G401 (cell line): ENCODE results near the gene GFY. TPM values are rescaled to one million over a fixed set of nuclear protein-coding genes. Genes with fewer than 3 reads are reported as not detected.
"Not testable (repeated sequence)": the region's sequence is repeated elsewhere in the genome, so short reads cannot be mapped to it uniquely, and the experiment has no call there.

Experiments
- DNase-seq: peaks from one replicate; pipeline ENCODE4 v3.0.0-alpha.2; 2015; ENCODE audit warnings: low spot score
- in situ Hi-C: cut with HindIII; loops from 2 replicates; pipeline ENCODE4 v1.10.0; 2016; ENCODE audit warnings: low sequenced_read_pairs, mixed read lengths
- total RNA-seq: library from RNA; depleted of rRNA; stranded (reverse); fragments of >200 nt; shearing (Covaris generic); gene quantifications from 2 replicates; pipeline ENCODE4 v1.2.3, GENCODE V29; 2014

Gene GFY
- total RNA-seq, 1 experiment from 2014 or later: 1.3 TPM

- DNase-seq, in situ Hi-C loops: not testable (repeated sequence)
Measured at GRCh38 chr19:49461130-49461529, 35.9 kb downstream of the GFY start.

- DNase-seq: no peak
- in situ Hi-C loops: no loop called here
Measured at GRCh38 chr19:49461656-49462055, 36.5 kb downstream of the GFY start.

DNA sequence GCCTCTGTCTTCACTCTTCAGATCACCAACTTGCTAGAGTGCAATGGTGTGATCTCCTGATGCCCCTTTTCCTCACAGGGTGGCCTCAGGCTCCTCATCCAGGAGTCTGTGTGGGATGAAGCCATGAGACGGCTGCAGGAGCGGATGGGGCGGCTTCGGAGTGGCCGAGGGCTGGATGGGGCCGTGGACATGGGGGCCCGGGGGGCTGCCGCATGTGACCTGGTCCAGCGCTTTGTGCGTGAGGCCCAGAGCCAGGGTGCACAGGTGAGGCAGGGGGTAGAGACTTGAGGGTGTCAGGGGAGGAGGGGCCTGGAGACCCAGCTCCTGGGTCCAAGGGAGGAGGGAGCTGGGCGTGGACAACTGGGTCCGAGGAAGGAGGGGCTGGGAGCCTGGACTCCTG, 37.3 kb downstream of the GFY start:
- DNase-seq: no peak
- in situ Hi-C loops: no loop called here

DNA sequence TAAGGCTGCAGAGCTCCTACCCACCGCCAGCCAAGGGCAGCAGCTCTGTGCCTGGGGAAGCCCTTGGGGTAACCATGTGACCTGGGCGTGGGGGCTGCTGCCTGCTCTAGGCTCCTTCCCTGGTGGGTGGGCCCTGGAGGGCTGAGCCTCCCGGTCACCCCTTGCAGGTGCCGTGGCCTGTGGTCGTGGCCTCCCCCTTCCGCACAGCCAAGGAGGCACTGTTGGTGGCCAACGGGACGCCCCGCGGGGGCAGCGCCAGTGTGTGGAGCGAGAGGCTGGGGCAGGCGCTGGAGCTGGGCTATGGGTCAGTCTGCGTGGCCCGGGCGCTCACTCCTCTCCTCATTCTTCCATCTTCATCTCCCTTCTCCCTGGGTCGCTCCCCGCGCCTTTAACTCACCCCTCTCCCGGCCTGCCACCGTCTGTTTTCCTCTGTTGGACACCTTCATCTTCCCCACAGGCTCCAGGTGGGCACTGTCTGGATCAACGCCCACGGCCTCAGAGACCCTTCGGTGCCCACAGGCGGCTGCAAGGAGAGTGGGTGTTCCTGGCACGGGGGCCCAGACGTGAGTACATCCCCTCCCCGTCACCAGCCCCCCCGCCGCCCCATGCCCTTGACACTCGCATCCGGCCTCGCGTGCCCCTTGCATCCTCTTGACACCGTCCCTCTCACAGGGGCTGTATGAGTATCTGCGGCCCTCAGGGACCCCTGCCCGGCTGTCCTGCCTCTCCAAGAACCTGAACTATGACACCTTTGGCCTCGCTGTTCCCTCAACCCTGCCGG, 39.0 kb downstream of the GFY start:
- DNase-seq: no peak
- in situ Hi-C loops: no loop called here

GRCh38 chr19:49465371-49465770, 40.2 kb downstream of the GFY start:
- in situ Hi-C loops: no loop called here
- DNase-seq: no peak

DNA sequence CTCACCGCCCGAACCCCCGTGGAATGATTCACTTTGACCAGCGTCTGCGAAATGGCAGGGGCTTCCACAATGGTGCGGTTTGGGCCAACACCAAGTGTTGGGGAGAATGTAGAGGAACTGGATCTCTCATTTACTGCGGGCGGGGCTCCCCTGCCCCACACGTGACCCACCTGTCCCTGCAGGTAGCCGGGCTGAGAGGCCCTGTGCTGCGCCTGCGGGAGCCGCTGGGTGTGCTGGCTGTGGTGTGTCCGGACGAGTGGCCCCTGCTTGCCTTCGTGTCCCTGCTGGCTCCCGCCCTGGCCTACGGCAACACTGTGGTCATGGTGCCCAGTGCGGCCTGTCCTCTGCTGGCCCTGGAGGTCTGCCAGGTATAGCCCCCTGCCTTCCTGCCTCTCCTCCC, 43.0 kb downstream of the GFY start:
- in situ Hi-C loops: no loop called here

DNA sequence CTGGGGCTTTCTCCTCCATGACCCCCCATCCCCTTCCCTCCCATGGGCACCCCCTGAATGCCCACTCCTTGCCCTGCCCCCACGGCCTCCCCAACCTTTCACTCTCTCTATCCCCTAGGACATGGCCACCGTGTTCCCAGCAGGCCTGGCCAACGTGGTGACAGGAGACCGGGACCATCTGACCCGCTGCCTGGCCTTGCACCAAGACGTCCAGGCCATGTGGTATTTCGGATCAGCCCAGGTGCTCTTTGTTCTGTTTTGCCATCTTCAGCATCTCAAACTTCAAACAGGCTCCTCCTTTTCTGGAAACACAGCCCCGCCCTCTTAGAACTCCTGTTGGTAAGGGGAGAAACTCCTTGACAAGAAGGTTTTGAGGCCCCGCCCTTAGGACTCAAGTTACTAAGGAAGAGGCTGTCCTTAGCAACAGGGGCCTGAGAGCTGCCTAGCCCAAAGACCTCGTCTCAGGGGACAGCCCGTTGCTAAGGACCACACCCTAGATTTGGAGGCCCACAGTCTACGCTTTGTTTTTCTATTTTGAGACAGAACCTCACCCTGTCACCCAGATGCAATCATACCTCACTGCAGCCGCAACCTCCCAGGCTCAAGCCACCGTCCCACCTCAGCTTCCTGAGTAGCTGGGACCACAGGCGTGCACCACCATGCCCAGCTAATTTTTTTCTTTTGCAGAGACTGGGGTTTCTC, 43.7 kb downstream of the GFY start:
- DNase-seq: no peak
- in situ Hi-C loops: no loop called here

More for the DNA sequence above, 43.0 kb downstream of the GFY start:
- no peak for DNase-seq

- DNase-seq: no peak
Measured at GRCh38 chr19:49469828-49470614, 44.8 kb downstream of the GFY start.

GRCh38 chr19:49470615-49470978, 45.4 kb downstream of the GFY start:
- in situ Hi-C loops: no loop called here
- no peak for DNase-seq

More at GRCh38 chr19:49469828-49470614, 44.8 kb downstream of the GFY start:
- in situ Hi-C loops: no loop called here

GRCh38 chr19:49472936-49473335, 47.7 kb downstream of the GFY start:
- in situ Hi-C loops: no loop called here
- no peak for DNase-seq

GRCh38 chr19:49473501-49473867, 48.3 kb downstream of the GFY start:
- in situ Hi-C loops, DNase-seq: not testable (repeated sequence)

GRCh38 chr19:49473868-49474541, 48.8 kb downstream of the GFY start, which contains the start of gene FLT3LG:
TSS of gene FLT3LG (plus strand) at chr19:49474215. CDS start at chr19:49474640, 425 bp downstream.
- DNase-seq: no peak
- in situ Hi-C loops: no loop called here

- in situ Hi-C loops: no loop called here
- no peak for DNase-seq
Measured at GRCh38 chr19:49474542-49474924, 49.3 kb downstream of the GFY start.

DNA sequence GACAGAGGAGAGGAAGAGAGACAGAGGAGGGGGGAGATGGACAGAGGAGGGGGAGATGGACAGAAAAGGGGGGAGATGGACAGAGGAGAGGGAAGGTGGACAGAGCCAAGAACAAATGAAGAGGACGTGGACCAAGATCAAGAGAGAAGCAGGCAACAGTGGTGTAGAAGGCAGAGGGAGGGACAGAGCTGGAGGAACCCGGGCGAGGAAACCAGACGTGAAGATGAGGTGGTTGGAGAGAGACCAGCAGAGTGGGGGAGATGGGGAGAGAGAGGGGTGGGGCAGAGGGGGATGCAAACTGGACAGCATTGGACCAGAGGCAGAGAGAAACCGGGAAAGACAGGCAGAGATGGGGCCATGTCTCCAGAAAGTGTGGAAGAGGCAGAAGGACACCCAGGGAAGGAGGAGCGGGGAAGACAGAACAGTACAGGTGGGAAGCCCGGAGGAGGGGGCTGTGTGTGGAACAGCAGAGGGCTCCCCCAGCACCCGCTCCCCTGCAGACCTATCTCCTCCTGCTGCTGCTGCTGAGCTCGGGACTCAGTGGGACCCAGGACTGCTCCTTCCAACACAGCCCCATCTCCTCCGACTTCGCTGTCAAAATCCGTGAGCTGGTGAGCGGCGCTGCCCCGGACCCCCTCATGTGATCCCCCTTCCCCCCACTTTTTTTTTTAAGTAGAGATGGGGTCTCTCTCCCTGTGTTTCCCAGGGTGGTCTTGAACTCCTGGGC, 50.2 kb downstream of the GFY start:
- no peak for DNase-seq
- in situ Hi-C loops: no loop called here

- DNase-seq: peak; percentile 49
- in situ Hi-C loops: no loop called here
Measured at GRCh38 chr19:49475995-49476880, 51.0 kb downstream of the GFY start.
